Stimulated activated CD8-positive, alpha-beta memory T cell treated with anti-CD3 and anti-CD28 coated beads, Interleukin-7, amount 100 ng/mL, for 4 hours (primary cell): ENCODE results near the gene ZNF658.
"Not testable (repeated sequence)": the region's sequence is repeated elsewhere in the genome, so short reads cannot be mapped to it uniquely, and the experiment has no call there.

Experiments used
- DNase-seq, 2 donors: peaks; one replicate each; pipeline ENCODE4 v3.0.0-alpha.2; 2020; ENCODE audit warnings: low read depth in 2 of 2

Gene ZNF658

DNA sequence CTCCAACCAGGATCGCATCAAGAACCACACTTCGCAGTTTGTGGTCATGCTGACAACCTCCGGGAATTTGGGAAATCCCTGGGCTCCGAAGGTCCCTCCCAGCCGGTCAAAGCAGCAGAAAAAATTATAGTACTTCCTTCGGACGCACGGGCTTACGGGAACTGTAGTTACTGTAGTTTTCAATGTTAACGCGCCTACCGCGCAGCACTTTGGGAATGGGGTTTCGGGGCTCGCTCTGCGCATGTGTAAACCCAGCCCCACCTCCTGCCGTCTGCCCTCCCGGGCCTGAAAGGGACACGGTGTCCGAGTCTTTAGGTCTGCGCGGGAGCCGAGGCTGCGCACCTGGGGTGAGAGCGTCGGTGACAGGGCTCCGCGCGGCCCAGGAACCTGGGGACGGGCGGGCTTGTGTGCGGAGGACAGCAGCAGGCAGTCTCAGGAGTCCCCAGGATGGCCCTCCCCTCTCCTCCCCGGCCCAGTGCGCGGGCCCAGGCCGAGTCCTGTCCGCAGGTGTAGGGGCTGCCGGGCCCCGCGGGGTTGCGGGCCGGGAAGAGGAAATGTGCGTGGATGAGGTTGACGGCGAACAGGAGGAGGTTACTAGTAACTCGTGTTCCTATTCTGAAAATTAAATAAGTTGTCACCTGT, at the start of gene ZNF658:
ZNF658 (plus strand) TSS at position 236 of the 642 bp plus-strand sequence. CDS start 2,837 bp downstream, outside the sequence.
- DNase-seq = peak; percentile 49 to 58

DNA sequence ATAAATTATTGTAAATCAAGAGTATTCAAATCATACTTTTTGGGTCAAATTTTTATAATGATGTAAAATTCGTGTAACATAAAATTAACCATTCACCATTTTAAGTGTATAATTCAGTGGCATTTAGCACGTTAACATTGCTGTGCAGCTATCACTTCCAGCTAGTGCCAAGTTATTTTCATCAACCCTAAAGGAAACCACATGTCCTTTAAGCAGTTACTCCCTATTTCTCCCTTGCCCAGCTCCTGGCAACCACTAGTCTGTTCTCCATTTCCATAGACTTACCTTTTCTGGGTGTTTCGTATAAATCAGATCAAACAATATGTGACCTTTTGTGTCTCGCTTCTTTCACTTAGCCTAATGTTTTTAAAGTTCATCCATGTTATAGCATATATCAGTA, 38.8 kb upstream of the ZNF658 start:
- DNase-seq = not testable (repeated sequence)

DNA sequence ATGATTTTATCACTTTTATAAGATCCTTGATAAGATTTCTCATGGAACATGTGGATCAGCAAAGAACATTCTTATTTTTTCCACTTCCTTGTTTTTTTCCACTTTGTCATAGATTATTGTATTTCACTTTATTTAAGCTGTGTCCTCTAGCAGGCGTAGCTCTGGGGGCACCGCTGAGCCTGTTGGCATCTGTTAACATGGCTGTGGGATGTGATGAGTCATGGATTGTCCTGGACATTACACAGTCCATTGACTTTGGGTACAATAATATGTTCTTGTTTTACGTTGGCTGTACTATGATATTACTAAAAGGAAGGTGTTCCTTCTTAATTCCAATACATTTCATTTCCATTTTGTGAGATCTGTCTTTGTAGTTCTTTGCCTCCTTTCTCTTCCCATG, 31.9 kb upstream of the ZNF658 start:
- DNase-seq = not testable (repeated sequence)

DNA sequence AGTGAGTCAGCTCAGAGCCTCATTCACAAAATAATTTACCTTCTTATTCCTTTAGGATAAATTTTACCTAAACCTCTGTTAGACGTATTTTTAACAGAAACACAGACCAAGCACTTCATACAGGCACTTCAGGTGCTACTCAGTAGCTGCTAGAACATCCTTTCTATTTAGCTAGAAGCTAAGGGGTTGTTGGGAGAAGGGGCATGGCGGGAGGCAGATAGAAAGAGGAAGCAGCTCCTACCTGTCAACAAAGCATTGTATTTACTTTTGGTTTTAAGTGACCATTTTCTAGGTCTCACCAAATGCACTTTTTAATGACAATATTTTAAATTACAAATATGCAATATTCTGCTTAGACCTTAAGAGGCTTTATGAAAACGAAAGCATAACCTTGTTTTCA, 19.9 kb upstream of the ZNF658 start:
- not testable (repeated sequence) for DNase-seq

DNA sequence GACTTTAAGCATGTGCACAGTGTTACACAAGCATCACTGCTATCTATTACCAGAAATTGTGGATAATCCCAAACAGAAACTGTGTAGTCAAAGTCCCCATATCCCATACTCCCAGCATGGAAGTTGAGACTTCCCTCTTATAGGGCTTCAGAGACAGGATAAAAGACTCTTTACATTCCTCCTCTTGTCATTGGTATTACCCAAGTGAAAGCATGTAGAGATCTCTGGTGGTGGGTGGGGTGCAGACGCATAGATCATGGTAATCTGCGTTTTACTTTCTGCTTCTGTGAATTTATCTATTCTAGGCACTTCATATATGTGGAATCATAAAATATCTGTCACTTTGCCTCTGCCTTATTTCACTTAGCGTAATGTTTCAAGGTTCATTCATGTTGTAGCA, 18.7 kb upstream of the ZNF658 start:
- not testable (repeated sequence) for DNase-seq

DNA sequence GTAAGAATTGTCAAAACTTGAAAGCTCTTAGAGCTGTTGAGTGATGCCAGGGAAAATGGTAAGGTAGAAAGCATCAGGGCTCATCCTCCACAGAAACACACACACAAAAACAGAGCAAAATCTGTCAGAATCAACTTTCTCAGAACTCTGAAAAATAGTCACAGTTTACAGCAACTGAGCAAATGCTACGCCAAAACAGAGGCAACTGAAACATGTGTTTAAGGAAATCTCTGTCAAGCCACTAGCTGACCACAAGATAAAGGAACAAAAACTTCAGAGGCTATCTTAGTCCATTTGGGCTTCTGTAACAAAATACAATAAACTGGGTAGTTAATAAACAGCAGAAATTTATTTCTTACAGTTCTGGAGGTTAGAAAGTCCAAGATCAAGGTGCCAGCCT, 10.2 kb upstream of the ZNF658 start:
- DNase-seq = not testable (repeated sequence)

DNA sequence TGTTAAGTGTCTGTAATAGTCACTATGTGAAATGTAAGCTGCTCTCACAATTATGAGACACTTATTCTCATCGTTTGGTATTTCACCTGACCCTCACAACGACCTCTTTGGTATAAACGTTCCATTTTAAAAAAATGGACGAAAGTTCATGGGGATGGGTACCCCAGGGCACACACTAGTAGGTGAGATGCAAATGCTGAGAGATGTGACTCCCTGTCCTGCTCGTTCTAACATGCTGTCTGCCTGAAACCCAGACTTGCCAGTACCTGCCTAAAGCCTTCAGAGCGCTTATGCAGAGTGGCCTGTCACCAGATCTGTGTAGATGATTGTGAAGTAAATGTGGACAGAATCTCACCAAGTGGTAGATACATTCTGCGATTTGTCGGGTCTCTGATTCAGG, 616 bp downstream of the ZNF658 start:
- not testable (repeated sequence) for DNase-seq

DNA sequence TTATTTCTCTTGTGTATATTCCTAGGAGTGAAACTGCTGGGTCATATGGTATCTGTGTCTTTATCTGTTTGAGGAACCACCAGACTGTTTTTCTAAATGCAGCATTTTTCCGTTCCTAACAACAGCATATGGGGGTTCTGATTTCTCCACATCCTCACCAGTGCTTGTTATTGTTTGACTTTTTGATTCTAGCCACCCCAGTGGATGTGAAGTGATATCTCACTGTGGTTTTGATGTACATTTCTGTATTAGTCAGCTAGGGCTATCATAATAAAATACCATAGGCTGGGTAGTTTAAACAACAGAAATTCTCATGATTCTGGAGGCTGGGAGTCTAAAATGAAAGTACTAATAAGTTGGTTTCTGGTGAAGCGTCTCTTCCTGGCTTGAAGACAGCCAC, 9.0 kb downstream of the ZNF658 start:
- not testable (repeated sequence) for DNase-seq

DNA sequence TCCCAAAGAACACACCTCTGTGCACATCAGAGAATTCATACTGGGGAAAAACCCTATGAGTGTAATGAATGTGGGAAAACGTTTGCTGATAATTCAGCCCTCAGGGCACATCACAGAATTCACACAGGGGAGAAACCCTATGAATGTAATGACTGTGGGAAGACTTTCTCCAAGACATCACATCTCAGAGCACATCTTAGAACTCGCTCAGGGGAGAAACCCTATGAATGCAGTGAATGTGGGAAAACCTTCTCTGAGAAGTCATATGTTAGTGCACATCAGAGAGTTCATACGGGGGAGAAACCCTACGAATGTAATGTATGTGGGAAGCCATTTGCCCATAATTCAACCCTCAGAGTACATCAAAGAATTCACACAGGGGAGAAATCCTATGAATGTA, 19.5 kb downstream of the ZNF658 start:
- not testable (repeated sequence) for DNase-seq

DNA sequence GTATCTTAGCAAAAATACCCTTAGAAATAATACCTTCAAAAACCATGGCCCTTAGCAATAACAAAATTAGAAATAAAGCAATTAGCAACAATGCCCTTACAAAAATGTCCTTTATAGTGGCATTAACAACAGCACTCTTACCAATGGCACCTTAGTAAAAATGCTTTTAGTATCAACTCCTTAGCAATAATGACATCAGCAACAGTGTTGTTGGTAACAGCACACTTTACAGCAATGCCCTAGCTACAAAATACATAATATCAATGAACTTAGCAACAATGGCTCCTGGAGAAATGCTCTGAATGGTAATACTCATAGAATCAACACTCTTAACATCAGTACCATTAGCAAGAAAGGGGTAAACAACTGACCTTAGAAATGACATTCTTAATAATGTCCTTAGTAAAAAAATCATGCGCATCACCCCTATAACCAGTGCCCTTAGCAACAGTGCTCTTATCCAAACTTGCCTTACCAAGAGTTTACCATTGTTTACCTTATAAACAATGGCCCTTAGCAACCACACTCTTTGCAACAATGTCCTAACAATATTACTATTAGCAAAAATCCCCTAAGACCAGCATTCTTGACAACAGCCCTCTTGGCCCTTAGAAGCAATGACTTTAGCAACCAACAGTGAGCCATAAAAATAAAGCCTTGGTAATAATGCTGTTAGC, 35.8 kb downstream of the ZNF658 start:
- DNase-seq = not testable (repeated sequence)

DNA sequence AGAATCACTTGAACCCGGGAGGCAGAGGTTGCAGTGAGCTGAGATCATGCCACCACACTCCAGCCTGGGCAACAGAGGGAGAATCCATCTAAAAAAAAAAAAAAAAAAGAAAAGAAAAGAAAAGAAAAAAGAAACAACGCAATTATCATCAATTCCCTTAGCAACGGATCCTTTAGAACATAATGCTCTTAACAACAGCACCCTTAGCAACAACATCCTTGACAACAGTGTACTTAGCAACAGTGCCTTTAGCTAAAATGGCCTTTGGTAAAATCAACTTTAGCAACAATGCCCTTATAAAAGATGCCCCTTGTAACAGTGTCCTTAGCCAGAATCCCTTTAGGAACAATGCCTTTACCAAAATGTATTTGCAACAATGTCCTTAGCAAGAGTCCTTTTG, 37.1 kb downstream of the ZNF658 start:
- DNase-seq = not testable (repeated sequence)

DNA sequence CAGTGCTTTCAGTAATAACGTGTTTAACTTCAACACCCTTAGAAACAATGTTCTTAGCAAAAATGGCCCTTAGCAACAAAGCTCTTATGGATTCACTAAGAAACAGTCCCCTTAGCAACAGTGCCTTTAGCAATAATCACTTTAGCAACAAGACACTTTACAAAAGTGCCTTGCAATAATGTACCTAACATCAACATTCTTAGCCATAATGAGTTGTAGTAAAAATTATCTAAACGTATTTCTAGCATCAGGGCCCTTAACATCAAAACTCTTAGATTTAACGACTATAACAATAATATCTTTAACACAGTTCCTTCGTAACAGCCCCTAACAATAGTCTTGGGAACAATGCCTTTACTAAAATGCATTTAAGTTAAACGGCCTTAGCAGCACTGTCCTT, 37.8 kb downstream of the ZNF658 start:
- not testable (repeated sequence) for DNase-seq

DNA sequence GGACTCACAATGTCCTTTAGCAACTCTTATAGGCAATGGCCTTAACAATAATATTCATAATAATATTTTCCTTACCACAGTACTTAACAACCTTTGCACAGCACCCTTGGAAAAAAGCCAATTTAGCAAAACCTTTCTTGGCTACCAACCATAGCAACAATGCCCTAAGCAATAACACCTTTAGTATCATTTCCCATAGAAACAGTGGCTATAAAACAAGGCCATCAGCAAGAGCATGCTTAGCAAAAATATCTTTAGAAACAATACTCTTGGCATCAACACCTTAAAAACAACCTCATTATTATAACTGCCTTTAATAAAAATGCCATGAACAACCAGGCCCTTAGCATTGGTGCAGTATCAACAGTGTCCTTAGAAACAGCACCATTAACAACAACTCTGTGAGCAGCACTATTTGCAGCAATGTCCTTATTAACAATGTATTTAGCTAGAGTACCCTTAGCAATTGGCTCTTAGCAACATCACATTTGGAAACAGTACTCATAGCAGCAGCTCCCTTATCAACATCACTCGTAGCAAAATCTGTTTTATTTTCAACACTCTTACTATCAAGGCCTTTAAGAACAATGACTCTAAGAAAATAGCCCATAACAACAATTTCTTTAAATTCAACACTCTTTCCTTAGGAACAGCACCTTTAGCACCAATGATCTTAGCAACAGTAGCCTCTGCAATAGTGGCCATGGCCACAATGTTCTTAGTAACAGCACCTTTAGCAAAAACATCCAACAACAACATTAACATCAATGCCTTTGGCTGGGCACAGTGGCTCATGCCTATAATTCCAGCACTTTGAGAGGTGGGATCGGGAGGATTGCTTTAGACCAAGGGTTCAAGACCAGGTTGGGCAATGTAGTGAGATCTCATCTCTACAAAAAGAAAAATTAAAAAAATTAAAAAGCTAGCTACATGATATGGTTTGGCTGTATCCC, 39.6 kb downstream of the ZNF658 start:
- not testable (repeated sequence) for DNase-seq

DNA sequence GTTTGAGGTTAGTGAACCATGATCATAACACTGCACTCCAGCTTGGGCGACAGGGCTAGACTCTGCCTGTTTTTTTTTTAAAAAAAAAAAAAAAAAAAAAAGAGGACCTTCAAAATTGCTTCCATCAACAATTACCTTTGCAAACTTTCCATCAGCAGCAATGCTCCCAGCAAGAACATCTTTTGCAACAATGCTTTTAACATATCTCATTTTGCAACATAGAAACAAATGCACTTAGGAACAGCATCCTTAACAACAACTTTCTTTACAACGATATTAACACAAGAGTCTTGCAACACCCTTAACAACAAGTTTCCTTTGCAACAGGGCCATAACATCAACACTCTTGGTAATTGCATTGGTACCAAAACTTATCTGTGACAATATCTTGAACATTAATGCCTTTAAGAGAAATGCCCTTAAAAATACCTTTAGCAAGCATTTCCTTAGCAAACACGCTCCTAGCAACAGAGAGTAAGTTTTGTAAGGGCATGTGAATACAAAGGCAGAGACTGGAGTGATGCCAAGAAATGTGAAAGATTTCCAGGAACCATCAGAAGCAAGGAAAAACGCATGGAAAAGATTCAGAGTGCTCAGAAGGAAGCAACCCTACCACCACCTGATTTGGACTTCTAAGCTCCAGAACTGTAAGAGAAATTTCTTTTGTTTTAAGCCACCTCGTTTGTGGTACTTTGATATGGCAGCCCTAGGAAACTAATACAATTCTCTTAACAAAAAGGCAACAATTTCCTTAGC, 42.1 kb downstream of the ZNF658 start:
- DNase-seq = not testable (repeated sequence)

DNA sequence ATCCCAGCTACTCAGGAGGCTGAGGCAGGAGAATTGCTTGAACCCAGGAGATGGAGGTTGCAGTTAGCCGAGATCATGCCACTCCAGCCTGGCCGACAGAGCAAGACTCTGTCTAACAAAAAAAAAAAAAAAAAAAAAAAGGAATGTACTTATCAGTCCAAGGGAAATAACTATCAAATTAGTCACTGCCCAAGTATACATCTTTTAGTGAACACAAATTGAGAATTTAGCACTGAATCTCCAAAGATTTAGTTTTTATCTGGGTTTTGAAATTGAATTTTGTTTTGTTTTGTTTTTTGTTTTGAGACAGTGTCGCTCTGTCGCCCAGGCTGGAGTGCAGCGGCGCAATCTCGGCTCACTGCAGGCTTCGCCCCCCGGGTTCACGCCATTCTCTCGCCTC, 52.1 kb downstream of the ZNF658 start:
- DNase-seq = not testable (repeated sequence)
